Measurements from ENCODE around the gene SCAMP2. TPM values are rescaled to one million over a fixed set of nuclear protein-coding genes. Genes with fewer than 3 reads are reported as not detected.

The SCAMP2 gene
- total and polyA plus RNA-seq, 2 of the 13 experiments (the other 11 are each of a cell fraction or from before 2014, with no cell fraction given): 34.8 to 121 TPM

DNA sequence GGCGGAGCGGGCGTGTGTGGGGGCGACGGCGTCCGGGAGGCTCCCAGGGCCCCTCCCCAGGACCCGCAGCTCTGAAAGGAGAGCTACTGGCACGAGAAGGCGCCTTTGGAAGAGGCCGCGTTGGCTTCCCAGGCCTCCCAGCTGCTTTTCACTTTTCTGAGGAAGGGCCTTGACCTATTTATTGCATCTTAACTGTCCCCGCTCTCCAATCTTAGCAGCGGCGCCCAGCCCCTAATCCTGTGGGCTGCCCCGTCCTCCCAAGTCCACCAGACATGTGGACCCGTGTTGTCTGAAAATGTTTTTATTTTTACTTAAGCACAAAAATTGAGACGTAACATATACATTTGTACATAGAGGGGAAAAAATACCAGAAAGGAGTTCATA is 29.7 kb downstream of the SCAMP2 start (continued):
- TF ChIP-seq ZNF646 (CRISPR knock-in tag; IDR thresholded peaks at IDR 0.05): no peak
- no peak; the same call in 1 of the 2 replicates for TF ChIP-seq JUND (CRISPR knock-in tag; IDR thresholded peaks at IDR 0.05)
- TF ChIP-seq ZNF644 (CRISPR knock-in tag; IDR thresholded peaks at IDR 0.05; ENCODE audit: low read depth): no peak
- no peak for TF ChIP-seq ZNF615 (CRISPR knock-in tag; IDR thresholded peaks at IDR 0.05; ENCODE audit: borderline replicate concordance)
- no peak for TF ChIP-seq ZNF10 (CRISPR knock-in tag; IDR thresholded peaks at IDR 0.05; ENCODE audit: borderline replicate concordance, low read depth)
- no peak for TF ChIP-seq CREM (IDR thresholded peaks at IDR 0.05)
- TF ChIP-seq CREM (CRISPR knock-in tag; IDR thresholded peaks at IDR 0.05): no peak
- 0 out of 2 replicates have a peak, but pooled peaks have one; percentile 24 for TF ChIP-seq RAD21 (CRISPR knock-in tag; IDR thresholded peaks at IDR 0.05)
- no peak for TF ChIP-seq ATF7 (IDR thresholded peaks at IDR 0.05)
- no peak for TF ChIP-seq ATF7 (CRISPR knock-in tag; IDR thresholded peaks at IDR 0.05)
- TF ChIP-seq HMGA1 (CRISPR knock-in tag; conservative IDR thresholded peaks at IDR 0.05): no peak
- no peak for TF ChIP-seq ZNF773 (CRISPR knock-in tag; IDR thresholded peaks at IDR 0.05; ENCODE audit: borderline replicate concordance)
- TF ChIP-seq PATZ1 (CRISPR knock-in tag; IDR thresholded peaks at IDR 0.05): 0 out of 2 replicates have a peak, but pooled peaks have one; percentile 3
- TF ChIP-seq ZNF446 (CRISPR knock-in tag; IDR thresholded peaks at IDR 0.05): no peak
- no peak for TF ChIP-seq RFXANK (CRISPR knock-in tag; IDR thresholded peaks at IDR 0.05)
- no peak for TF ChIP-seq PAF1 (CRISPR knock-in tag; IDR thresholded peaks at IDR 0.05)
- TF ChIP-seq KAT8 (CRISPR knock-in tag; IDR thresholded peaks at IDR 0.05): no peak
- no peak for TF ChIP-seq PREB (CRISPR knock-in tag; IDR thresholded peaks at IDR 0.05)
- no peak for TF ChIP-seq ELF1 (CRISPR knock-in tag; IDR thresholded peaks at IDR 0.05)
- TF ChIP-seq CC2D1A (CRISPR knock-in tag; IDR thresholded peaks at IDR 0.05): no peak
- TF ChIP-seq ZNF441 (CRISPR knock-in tag; IDR thresholded peaks at IDR 0.05; ENCODE audit: borderline replicate concordance): no peak
- no peak for TF ChIP-seq ZNF83 (CRISPR knock-in tag; IDR thresholded peaks at IDR 0.05; ENCODE audit: borderline replicate concordance)
- no peak for TF ChIP-seq STAG1 (CRISPR knock-in tag; IDR thresholded peaks at IDR 0.05)
- TF ChIP-seq TOPORS (CRISPR knock-in tag; IDR thresholded peaks at IDR 0.05): no peak
- no peak for TF ChIP-seq ZNF598 (CRISPR knock-in tag; IDR thresholded peaks at IDR 0.05; ENCODE audit: borderline replicate concordance)

All from HepG2 (cell line).